GM13976 (cell line): Measurements from ENCODE around the gene CENPF.

Source experiments
- DNase-seq: peaks from one replicate; pipeline ENCODE4 v3.0.0; 2012; ENCODE audit warnings: low spot score
- in situ Hi-C: fragments of 300-500 bp; cut with MboI; formaldehyde crosslinking; loops from one replicate; pipeline ENCODE4 v1.12.0; 2022; ENCODE audit warnings: low sequenced_read_pairs, mixed read lengths, inconsistent platforms; ENCODE audit not compliant: unreplicated experiment
- TF ChIP-seq, protein P1 (sequence below): IDR thresholded peaks from 2 replicates; pipeline ENCODE4 v1.5.1; 2012; ENCODE audit warnings: borderline replicate concordance, mild to moderate bottlenecking; ENCODE audit not compliant: insufficient read depth; ENCODE audit errors: extremely low read depth, missing control alignments, control extremely low read depth

The CENPF gene

DNA sequence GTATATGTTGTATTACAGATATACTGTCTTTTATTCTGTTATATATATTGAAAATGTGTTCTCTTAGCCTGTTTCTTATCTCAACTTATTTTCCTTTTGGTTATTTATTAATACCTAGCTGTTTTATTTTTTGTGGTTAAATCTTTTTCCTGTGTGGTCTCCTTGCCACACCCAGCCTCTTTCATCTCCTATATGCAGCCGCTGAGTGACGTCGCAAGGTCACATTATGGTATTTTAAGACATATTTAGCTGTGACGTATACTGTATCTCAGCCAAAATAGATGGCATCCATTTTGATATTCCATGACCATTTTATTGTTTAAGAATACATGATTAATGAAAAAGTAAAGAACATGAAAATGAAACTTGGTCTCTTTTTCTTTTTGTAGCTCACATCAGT lies 29.1 kb downstream of the CENPF start:
- in situ Hi-C loops: no loop called here
- no peak for DNase-seq
- TF ChIP-seq, protein P1, sequence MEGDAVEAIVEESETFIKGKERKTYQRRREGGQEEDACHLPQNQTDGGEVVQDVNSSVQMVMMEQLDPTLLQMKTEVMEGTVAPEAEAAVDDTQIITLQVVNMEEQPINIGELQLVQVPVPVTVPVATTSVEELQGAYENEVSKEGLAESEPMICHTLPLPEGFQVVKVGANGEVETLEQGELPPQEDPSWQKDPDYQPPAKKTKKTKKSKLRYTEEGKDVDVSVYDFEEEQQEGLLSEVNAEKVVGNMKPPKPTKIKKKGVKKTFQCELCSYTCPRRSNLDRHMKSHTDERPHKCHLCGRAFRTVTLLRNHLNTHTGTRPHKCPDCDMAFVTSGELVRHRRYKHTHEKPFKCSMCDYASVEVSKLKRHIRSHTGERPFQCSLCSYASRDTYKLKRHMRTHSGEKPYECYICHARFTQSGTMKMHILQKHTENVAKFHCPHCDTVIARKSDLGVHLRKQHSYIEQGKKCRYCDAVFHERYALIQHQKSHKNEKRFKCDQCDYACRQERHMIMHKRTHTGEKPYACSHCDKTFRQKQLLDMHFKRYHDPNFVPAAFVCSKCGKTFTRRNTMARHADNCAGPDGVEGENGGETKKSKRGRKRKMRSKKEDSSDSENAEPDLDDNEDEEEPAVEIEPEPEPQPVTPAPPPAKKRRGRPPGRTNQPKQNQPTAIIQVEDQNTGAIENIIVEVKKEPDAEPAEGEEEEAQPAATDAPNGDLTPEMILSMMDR: no peak

DNA sequence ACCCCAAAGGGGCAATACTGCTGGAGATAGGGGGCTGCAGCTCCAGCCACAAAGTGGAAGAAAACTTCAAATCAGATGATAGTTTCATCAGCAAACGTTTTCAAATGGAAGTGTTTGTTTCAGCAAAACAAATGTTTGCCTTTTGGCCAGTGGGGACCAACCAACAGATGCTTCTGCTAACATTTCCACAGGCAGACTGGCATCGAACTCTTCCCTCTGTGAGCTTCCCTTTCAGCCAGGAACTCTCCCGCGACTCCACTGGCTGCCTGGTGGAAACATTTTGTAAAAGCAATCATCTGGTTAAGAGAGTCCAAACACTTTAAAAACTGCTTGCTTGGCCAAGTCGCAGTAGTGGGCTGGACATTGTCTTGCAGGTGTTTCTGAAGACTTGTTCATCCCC lies 30.7 kb downstream of the CENPF start:
- TF ChIP-seq, protein P1: no peak
- no peak for DNase-seq
- in situ Hi-C loops: no loop called here

- in situ Hi-C loops: no loop called here
- TF ChIP-seq, protein P1: no peak
- no peak for DNase-seq
Observed at GRCh38 chr1:214634267-214634666, 31.3 kb downstream of the CENPF start.

- DNase-seq: no peak
- in situ Hi-C loops: no loop called here
- TF ChIP-seq, protein P1: no peak
Observed at GRCh38 chr1:214635086-214635485, 32.1 kb downstream of the CENPF start.

- no peak for DNase-seq
- in situ Hi-C loops: no loop called here
Observed at GRCh38 chr1:214635506-214635905, 32.5 kb downstream of the CENPF start.

GRCh38 chr1:214636436-214636835 lies 33.4 kb downstream of the CENPF start:
- TF ChIP-seq, protein P1: no peak
- in situ Hi-C loops: no loop called here
- DNase-seq: no peak

More at GRCh38 chr1:214635506-214635905, 32.5 kb downstream of the CENPF start:
- TF ChIP-seq, protein P1: no peak

- TF ChIP-seq, protein P1: no peak
- in situ Hi-C loops: no loop called here
- DNase-seq: no peak
Observed at GRCh38 chr1:214637125-214637524, 34.1 kb downstream of the CENPF start.
